Stimulated activated CD4-positive, alpha-beta T cell treated with anti-CD3 and anti-CD28 coated beads, Interleukin-1b, Interleukin-23, amount 100 ng/mL, for 1 hour (primary cell): ENCODE results near the gene FIG4.
"Not testable (repeated sequence)": the region's sequence is repeated elsewhere in the genome, so short reads cannot be mapped to it uniquely, and the experiment has no call there.

Source experiments
- DNase-seq, 2 donors: peaks; one replicate each; pipeline ENCODE4 v3.0.0-alpha.2; 2020; ENCODE audit warnings: low read depth in 2 of 2

FIG4 gene

DNA sequence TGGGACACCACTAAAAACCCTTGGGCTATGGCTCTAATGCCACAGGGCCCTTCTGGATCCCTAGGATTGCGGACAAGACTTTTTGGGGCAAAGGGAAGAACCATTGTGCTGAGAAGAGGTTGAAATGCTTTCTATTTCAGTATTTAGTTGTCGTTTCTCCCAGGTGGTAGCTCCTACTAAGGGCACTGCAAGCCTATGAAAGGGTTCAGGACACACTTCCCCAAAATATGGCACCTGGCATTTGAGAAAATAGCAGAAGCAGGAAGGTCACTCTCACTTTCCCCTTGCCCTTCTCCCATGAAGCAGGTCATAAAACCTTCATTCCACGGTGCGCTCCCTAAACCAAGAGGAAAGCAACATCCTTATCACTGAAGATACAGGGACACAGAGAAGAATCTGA lies 161.6 kb downstream of the FIG4 start:
- no peak for DNase-seq

DNA sequence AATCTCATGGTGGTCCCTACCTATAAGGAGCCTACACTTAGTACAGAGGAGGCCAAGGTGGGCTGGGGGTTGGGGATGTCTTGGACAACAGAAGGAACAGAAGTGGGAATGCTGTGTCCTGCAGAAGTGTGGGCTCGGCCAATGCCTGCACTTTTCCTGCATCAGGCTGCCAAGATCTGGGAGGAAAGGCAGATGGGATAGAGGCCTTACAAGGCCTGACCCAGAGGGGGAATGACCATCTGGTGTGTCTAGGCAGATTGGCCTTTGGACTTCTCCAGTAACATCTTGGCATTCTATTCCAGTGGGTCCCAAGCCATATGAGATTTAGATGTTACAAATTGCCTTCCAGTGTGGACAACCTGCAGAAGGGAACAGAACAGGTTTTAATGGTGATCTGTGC lies 162.3 kb downstream of the FIG4 start:
- DNase-seq, result no peak

GRCh38 chr6:109853951-109854350 lies 162.9 kb downstream of the FIG4 start:
- no peak for DNase-seq

- DNase-seq, result no peak
Measured at GRCh38 chr6:109854541-109855308, 163.6 kb downstream of the FIG4 start.

DNA sequence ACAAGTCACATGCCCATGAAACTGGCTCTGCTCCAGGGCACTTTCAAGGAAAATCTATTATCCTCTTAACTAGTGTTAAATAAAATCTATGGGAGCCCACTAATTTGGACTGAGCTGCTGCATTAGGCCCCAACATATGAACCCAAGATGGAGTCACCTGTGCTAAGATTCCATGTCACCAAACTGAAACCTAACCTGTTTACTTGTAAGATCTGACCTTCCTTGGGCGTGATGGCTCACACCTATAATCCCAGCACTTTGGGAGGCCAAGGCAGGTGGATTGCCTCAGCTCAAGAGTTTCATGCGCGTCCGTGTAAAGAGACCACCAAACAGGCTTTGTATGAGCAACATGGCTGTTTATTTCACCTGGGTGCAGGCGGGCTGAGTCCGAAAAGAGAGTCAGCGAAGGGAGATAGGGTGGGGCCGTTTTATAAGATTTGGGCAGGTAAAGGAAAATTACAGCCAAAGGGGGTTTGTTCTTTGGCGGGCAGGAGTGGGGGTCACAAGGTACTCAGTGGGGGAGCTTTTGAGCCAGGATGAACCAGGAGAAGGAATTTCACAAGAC lies 164.5 kb downstream of the FIG4 start:
- not testable (repeated sequence) for DNase-seq

DNA sequence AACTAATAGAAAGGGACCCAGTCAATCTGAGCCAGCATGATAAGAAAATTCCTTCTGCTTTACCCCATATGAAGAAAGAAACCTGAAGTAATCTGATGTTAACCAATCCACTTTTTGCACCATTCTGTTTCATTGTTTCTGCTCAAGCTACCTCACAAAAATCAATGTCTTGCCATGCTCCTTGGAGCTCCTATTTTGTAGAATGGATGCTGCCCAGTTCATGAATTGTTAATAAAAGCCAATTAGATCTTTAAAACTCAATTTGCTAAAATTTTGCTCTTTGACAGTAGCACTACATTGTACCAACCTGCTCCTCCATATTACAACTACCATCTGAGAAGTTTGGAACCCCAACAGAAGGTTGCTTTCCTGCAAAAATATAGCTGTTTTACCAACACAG lies 170.8 kb downstream of the FIG4 start:
- DNase-seq, result no peak

DNA sequence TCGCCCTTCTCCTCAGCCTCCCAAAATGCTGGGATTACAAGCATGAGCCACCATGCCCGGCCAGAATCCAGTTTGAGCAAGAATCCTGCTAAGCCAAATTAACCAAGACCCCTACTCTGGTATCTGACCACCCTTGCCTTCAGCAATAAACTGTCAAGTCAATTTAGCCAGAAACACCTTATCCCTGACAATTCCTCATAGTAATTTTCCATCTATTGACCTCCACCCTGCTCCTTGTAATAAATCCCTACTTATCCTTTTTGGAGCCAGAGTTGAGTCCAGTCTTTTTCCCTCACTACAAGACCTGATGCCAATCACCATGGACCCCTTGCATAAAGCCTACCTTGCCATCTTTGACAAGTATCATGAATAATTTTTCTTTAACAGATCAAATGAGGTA lies 173.0 kb downstream of the FIG4 start:
- DNase-seq, result no peak

GRCh38 chr6:109865968-109866367 lies 174.9 kb downstream of the FIG4 start:
- DNase-seq, result no peak

DNA sequence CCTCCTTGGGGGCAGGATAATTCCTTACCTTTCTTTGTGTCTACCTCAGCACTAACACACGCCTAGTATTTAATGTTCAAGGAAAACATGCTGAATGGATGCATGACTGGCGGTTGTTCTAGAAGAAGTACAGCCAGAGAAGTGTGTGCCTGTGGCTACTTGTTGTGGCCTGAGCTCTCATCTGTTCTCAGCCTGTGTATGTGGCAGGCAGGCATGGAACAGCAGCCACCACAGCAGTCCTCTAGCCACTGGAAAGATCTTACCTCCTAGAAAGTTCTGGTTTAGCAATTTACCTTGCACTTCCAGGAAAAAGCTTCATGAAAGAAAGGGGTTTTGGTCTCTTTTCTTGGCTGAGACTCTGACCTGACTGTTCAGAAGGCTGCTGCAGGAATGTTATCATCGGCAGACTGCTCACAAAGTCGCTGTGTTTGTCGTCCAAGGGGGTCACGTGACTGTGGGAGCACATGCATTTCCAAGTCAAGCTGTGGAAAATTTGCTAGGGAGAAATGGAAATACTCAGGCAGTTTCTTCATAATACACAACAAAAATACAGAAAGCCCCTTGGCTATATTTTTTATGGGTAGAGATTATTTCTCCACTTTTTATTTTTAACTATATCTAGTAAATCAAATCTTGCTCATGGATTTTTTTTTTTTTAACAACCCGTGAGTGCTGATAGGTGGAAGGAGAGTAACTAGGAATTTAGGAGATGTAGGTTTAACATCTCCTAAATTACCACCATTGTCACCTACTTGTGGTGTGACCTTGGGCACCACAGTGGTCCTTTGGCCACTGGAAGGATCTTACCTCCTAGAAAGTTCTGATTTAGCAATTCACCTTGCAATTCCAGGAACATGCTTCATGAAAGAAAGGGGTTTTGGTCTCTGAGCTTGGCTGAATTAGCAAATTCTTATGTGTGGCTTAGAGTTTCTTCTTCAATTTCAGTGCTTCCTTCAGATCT lies 176.2 kb downstream of the FIG4 start:
- DNase-seq, result no peak

- DNase-seq, result no peak
Measured at GRCh38 chr6:109867970-109868358, 176.9 kb downstream of the FIG4 start.

GRCh38 chr6:109869398-109870088 lies 178.4 kb downstream of the FIG4 start:
- not testable (repeated sequence) for DNase-seq

GRCh38 chr6:109870089-109870410 lies 179.0 kb downstream of the FIG4 start:
- no peak for DNase-seq

- DNase-seq, result no peak
Measured at GRCh38 chr6:109872549-109872948, 181.5 kb downstream of the FIG4 start.

- DNase-seq, result no peak
Measured at GRCh38 chr6:109872968-109873545, 182.0 kb downstream of the FIG4 start.

DNA sequence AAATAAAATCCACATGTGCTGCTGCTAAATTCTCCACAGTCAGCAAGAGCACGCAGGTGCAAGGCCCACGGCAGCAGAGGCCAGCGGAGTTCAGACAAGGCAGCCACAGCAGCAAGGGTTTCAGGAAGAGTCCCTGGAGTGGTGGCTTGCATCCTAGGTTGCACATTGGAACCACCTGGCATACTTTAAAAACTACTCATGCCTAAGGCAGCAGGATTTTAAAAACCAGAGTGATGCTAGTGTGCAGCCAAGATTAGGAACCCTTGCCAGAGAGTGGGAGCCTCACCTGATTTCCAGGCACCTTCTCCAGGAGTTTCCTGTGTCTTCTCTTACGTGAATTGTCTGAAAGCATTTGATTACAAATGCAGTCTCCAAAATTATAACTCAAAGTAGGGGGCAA lies 183.0 kb downstream of the FIG4 start:
- no peak for DNase-seq

DNA sequence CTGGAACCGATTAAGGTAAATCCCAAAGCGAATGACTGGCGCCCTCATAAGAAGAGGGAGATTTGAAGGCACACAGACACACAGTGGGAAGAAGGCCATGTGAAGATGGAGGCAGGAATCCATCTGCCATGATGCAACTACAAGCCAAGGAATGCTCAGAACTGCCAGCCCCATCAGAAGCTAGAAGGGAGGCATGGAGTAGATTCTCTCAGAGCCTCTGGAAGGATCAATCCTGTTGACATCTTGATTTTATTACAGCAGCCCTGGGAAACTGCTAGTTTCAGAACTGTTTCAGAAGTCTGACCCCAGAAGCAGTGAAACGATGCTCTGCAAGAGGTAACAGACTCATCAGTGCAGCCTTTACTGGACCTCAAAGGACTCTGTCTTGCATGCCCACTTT lies 183.5 kb downstream of the FIG4 start:
- DNase-seq, result no peak
